ENCODE measurements around the gene GSKIP.

DNA sequence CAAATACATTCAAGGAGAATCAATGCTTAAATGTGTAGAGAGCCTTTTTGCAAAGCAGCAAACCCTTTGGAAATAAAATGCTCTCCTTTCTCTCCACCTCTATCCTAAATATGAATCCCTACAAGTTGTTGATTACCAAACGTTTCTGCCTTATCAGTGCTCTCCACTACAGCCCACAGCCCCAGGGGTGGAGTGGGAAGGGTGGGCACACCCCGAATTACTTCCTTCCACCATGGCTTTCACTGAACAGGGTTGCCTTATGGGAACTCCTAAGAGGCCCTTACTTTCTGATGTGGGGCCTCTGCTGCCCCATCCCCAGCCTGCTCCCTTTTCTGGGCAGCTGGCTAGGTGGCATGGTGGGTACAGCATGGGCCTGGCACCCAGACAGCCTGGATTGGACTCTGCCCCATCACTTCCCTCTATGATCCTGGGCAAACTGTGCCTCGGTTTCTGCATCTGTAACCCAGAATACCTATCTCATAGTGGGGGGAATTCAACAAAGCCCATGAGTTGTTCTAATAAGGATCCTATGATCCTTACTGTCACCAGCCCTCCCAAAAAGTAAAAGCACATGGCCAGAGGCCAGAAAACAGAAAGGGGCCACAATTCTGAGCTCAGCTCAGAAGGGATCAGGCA lies 44.7 kb downstream of the GSKIP start:
- TF ChIP-seq ZNF626 (tag by site-specific recombination; IDR thresholded peaks at IDR 0.05) (no peak), KLF9 (tag by site-specific recombination; IDR thresholded peaks at IDR 0.05; ENCODE audit: low read depth) (no peak), ZNF792 (tag by site-specific recombination; IDR thresholded peaks at IDR 0.05) (no peak)
- TF ChIP-seq, protein P1, sequence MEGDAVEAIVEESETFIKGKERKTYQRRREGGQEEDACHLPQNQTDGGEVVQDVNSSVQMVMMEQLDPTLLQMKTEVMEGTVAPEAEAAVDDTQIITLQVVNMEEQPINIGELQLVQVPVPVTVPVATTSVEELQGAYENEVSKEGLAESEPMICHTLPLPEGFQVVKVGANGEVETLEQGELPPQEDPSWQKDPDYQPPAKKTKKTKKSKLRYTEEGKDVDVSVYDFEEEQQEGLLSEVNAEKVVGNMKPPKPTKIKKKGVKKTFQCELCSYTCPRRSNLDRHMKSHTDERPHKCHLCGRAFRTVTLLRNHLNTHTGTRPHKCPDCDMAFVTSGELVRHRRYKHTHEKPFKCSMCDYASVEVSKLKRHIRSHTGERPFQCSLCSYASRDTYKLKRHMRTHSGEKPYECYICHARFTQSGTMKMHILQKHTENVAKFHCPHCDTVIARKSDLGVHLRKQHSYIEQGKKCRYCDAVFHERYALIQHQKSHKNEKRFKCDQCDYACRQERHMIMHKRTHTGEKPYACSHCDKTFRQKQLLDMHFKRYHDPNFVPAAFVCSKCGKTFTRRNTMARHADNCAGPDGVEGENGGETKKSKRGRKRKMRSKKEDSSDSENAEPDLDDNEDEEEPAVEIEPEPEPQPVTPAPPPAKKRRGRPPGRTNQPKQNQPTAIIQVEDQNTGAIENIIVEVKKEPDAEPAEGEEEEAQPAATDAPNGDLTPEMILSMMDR (tag by site-specific recombination; IDR thresholded peaks at IDR 0.05): no peak
